Measurements from ENCODE around the gene AKT1S1.
A peak's percentile ranks its signal among the peaks of the same experiment; 100 is the strongest.
"Not testable (repeated sequence)": the region's sequence is repeated elsewhere in the genome, so short reads cannot be mapped to it uniquely, and the experiment has no call there.

Gene AKT1S1

GRCh38 chr19:49827034-49827433 is 50.1 kb downstream of the AKT1S1 start:
- Histone ChIP-seq H3K4me1 (ENCODE audit: control insufficient read depth, insufficient read depth, low read length, unreplicated experiment) (no peaks in the 10 kb centered on the region), H3K4me3 (ENCODE audit: low read depth, low read length) (no peak overlapping the region), H3K79me2 (ENCODE audit: control insufficient read depth, insufficient read depth, low read length, unreplicated experiment) (peaks cover 9% of the 10 kb centered on the region), H3K36me3 (ENCODE audit: insufficient read depth, low read length) (no peaks in the 10 kb centered on the region), H3K27ac (ENCODE audit: low read depth, low read length) (no peak overlapping the region), H3K27me3 (ENCODE audit: insufficient read depth, low read length) (no peaks in the 10 kb centered on the region), H2AFZ (ENCODE audit: low read length, unreplicated experiment) (no peak overlapping the region)

DNA sequence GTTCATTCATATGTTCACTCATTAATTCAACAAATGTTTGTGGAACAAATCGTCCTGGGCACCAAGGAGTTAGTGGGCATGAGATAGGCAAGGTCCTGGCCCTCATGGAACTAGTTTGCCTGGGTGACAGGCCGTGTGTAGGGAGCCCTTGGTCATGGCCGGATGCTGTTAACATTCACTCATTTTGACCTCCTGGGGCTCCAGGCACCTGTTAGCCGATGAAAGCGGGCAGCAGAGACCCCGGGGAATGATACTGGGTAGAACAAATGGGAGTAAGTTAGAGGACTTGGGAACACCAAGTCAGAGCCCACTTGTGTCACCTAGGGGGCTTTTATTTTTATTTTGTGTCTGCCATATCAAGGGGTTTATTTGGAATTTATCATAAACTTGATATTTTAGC is 52.5 kb downstream of the AKT1S1 start:
- Histone ChIP-seq H3K79me2 (ENCODE audit: control insufficient read depth, insufficient read depth, low read length, unreplicated experiment) (peaks cover 19% of the 10 kb centered on the region), H2AFZ (ENCODE audit: low read length, unreplicated experiment) (no peak overlapping the region), H3K4me3 (ENCODE audit: low read depth, low read length) (no peak overlapping the region), H3K4me1 (ENCODE audit: control insufficient read depth, insufficient read depth, low read length, unreplicated experiment) (no peaks in the 10 kb centered on the region), H3K27me3 (ENCODE audit: insufficient read depth, low read length) (no peaks in the 10 kb centered on the region), H3K36me3 (ENCODE audit: insufficient read depth, low read length) (no peaks in the 10 kb centered on the region), H3K27ac (ENCODE audit: low read depth, low read length) (no peak overlapping the region)

DNA sequence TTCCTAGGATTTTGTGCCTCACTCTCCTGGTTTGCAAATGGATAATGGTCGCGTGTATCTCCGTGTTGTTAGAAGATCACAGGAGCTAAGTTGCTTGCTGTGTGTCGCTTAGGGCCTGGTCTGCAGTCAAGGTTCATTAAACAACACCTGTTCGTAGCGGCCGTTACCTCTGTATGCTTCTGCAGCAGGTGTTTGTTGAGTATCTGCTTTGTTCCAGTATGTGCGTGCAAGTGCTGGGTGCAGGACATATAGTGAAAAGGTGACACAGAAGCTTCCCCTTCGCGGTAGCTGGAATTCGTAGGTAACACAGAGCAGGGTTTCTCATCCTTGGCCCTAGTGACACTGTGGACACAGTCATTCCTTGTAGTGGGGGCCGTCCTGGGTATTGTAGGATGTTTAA is 53.7 kb downstream of the AKT1S1 start:
- Histone ChIP-seq H3K79me2 (ENCODE audit: control insufficient read depth, insufficient read depth, low read length, unreplicated experiment) (peaks cover 31% of the 10 kb centered on the region), H3K36me3 (ENCODE audit: insufficient read depth, low read length) (no peaks in the 10 kb centered on the region), H3K27me3 (ENCODE audit: insufficient read depth, low read length) (no peaks in the 10 kb centered on the region), H3K27ac (ENCODE audit: low read depth, low read length) (no peak overlapping the region), H2AFZ (ENCODE audit: low read length, unreplicated experiment) (no peak overlapping the region), H3K4me3 (ENCODE audit: low read depth, low read length) (no peak overlapping the region), H3K4me1 (ENCODE audit: control insufficient read depth, insufficient read depth, low read length, unreplicated experiment) (peaks cover 5% of the 10 kb centered on the region)

- Histone ChIP-seq H2AFZ (ENCODE audit: low read length, unreplicated experiment) (no peak overlapping the region), H3K4me1 (ENCODE audit: control insufficient read depth, insufficient read depth, low read length, unreplicated experiment) (peaks cover 5% of the 10 kb centered on the region), H3K36me3 (ENCODE audit: insufficient read depth, low read length) (no peaks in the 10 kb centered on the region), H3K27me3 (ENCODE audit: insufficient read depth, low read length) (no peaks in the 10 kb centered on the region), H3K4me3 (ENCODE audit: low read depth, low read length) (no peak overlapping the region), H3K27ac (ENCODE audit: low read depth, low read length) (no peak overlapping the region), H3K79me2 (ENCODE audit: control insufficient read depth, insufficient read depth, low read length, unreplicated experiment) (peaks cover 34% of the 10 kb centered on the region)
These were observed 57.0 kb downstream of the AKT1S1 start for GRCh38 chr19:49820125-49820524.

DNA sequence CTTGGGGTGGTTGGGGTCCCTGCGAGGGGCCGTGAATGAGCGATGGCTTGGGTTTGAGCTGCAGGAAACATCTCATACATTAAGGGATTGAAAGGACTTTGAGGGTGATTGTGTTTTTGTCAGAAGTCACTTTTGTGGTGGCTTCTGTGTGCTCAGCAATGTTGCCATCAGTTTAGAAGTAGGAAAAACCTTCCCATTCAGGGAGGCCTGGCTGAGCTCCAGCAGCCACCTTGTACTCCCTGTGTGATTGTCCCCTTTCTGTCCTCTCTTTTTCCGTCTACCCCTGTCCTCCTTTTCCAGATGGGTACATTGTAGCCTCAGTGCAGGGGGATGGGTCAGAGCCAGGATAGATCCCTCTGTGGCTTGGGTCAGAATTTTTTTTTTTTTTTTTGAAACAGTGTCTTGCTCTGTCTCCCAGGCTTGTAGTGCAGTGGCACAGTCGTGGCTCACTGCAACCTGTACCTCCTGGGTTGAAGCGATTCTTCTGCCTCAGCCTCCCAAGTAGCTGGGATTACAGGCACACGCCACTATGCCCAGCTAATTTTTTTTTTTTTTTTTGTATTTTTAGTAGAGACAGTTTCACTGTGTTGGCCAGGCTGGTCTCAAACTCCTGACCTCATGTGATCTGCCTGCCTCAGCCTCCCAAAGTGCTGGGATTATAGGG is 57.6 kb downstream of the AKT1S1 start:
- H3K27ac ChIP-seq (ENCODE audit: low read depth, low read length); H2AFZ ChIP-seq (ENCODE audit: low read length, unreplicated experiment); H3K4me1 ChIP-seq (ENCODE audit: control insufficient read depth, insufficient read depth, low read length, unreplicated experiment); H3K36me3 ChIP-seq (ENCODE audit: insufficient read depth, low read length); H3K27me3 ChIP-seq (ENCODE audit: insufficient read depth, low read length): not testable (repeated sequence)
- H3K4me3 ChIP-seq (ENCODE audit: low read depth, low read length), result peak overlapping the region; percentile 90
- peaks cover 34% of the 10 kb centered on the region for H3K79me2 ChIP-seq (ENCODE audit: control insufficient read depth, insufficient read depth, low read length, unreplicated experiment)

Data from ACC112 (cell line).